CD4-positive, alpha-beta T cell treated with Interferon alpha-2 for 1 hour (primary cell): ENCODE measurements around the gene ZNF132.
"Not testable (repeated sequence)": the region's sequence is repeated elsewhere in the genome, so short reads cannot be mapped to it uniquely, and the experiment has no call there.

Source experiments
- DNase-seq, 2 donors: peaks; one replicate each; pipeline ENCODE4 v3.0.0-alpha.2; 2020 to 2022

ZNF132 gene

GRCh38 chr19:58439576-58440554 is at the start of gene ZNF132:
Gene ZNF132, minus strand, starts transcription at chr19:58440153. Its CDS starts 332 bp downstream, at chr19:58439821.
- DNase-seq = peak; percentile 99

DNA sequence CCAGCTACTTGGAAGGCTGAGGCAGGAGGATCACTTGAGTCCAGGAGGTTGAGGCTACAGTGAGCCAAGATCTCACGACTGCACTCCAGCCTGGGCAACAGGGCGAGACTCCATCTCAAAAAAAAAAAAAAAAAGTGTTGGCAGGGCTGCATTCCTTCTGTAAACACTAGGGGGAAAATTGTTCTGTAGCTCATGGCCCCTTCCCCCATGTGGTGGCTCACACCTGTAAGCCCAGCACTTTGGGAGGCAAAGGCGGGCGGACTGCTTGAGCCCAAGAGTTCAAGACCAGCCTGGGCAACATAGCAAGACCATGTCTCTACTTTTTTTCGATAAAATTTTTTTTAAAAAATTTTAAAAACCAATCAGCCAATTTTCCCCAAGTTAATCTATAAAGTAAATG is 44.4 kb upstream of the ZNF132 start:
- DNase-seq = not testable (repeated sequence)

GRCh38 chr19:58483776-58484175 is 43.8 kb upstream of the ZNF132 start:
- DNase-seq = no peak

- no peak for DNase-seq
Measured at GRCh38 chr19:58482372-58482771, 42.4 kb upstream of the ZNF132 start.

GRCh38 chr19:58480831-58481230 is 40.9 kb upstream of the ZNF132 start:
- DNase-seq = no peak

- no peak for DNase-seq
Measured at GRCh38 chr19:58480481-58480830, 40.5 kb upstream of the ZNF132 start.

GRCh38 chr19:58479736-58480480 is 40.0 kb upstream of the ZNF132 start:
- no peak for DNase-seq

DNA sequence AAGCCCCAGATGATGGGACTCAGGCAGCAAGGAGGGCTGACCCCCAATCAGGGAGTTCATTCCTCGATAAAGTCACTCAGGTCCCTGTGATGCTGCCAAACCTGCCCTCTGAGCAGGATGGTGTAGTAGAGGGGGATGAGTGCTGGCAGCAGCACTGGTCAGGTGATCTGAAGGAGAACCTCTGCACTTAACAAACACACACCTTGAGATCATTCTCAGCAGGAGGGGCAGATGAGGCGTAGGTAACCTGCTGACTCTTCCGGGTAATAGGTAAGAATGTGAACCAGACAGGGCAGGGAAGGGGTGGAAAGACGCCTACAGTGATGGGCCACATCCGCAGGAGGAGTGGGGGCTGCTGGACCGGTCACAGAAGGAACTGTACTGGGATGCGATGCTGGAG is 39.4 kb upstream of the ZNF132 start:
- DNase-seq = no peak

- DNase-seq = no peak
Measured at GRCh38 chr19:58477871-58478270, 37.9 kb upstream of the ZNF132 start.

DNA sequence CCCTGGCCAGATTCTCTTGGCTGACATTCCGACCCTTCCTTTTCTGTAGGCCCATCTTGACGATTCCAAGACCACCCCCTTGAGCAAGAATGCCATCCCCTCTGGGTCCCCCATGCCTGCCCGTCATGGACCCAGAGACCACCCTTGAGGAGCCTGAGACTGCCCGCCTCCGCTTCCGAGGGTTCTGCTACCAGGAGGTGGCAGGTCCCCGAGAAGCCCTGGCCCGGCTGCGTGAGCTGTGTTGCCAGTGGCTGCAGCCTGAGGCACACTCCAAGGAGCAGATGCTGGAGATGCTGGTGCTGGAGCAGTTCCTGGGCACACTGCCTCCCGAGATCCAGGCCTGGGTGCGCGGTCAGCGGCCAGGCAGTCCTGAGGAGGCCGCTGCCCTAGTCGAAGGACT is 37.2 kb upstream of the ZNF132 start:
- DNase-seq = no peak

- DNase-seq = no peak
Measured at GRCh38 chr19:58476498-58477015, 36.6 kb upstream of the ZNF132 start.

DNA sequence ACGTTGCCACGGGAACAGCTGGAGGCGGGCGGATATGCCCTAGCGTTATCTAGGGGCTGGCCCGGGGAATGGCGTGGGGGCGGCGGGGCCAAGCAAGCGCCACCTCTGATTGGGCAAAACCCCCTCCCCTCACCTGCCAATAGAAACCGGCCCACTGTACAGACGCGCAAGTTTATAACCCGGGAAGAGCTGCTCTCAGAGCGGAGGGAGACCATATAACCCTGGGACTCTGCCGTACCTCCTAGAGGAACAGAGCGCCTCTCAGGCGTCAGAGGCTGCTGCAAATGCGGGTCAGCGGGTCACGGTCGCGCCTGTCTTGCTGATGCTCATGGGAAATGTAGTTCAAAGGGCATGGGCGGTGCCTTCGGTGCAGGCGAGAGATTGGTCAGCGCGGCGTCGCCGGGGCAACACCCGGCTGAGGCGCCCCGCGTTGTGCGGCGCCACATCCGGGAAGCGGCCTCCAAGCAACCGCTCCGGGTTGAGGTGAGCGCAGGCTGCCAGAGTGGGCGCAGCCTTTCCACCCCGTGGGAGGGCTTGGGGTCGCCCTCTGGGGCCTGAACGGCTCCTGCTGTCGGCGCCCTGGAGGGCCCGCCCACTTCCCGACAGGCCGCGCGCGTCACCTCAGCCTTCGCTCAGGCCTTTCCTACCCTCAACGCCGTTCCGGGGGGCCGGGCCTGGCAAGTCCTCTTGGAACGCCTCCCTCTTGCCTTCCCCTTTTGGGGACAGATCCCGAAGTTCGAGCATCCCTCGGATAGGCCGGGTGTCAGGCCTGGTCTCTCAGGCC is 36.0 kb upstream of the ZNF132 start, which contains the start of gene ZNF446:
Gene ZNF446 (plus strand): TSS at position 639 of the 784 bp plus-strand sequence. CDS start 867 bp downstream, outside the sequence.
- peak; percentile 96 to 97 for DNase-seq

DNA sequence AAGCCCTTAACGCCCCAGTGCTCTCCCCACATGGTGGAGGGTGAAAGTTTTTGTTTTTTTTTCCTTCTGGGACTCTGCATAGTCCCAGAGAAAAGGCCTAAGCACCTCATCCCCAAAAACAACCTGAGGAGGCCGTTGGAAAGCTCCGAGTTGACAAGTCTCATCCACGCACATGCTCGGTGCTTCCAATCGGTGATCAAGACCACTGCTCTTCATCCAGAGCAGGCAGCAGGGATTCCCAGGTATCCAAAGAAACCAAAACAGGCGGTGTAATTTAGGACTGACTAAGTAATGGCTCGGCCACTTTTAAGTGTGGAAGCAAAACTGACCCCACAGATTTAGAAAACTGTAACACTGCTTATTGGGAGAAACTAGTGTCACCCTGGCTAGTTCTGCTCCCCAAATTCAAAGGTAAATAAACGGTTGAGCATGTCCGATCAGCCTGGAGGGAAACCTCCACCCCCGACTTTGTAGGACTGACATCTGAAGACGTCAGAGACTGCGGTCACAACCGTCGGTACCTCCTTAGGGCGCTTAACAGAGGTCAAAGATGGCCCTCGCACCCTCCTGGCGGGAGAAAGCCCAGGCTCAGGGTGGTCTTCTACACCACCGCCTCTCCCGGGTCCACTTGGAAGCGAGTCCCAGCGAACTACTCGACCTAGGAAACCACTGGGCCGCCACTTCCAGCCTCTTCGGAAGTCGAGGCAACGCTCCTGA is 35.2 kb upstream of the ZNF132 start:
- no peak for DNase-seq

DNA sequence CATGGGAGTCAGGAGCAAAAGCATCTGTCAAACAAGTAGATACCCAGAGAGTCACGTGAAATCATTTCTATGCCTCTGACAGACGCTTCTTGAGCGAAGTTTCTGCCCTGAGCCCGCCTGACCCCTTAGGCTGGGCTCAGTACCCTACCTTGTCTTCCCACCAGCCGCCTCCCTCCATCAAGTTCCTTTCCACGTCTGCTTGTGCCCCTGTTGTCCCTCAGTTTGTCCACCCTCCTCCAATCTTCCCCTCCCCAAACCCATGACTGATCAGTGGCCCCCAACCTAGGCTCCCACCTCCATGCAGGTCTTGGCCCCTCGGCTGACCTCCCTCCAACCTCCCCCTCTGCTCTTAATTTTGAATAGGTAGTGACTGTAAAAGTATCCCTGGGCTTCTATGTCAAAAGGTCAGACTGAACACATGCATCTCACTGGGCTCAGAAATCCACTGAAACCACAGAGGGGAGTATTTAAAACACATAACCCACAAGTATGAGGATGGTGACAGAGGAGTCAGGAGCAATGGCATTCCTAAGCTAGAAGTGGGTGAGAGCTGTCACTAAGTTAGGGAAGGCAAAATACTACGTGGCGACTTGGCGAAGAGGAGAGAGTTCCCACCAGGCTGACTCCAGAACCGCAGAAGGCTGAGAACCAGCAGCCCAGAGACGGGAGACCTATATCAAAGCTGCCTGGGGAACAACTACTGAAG is 34.5 kb upstream of the ZNF132 start:
- no peak for DNase-seq

DNA sequence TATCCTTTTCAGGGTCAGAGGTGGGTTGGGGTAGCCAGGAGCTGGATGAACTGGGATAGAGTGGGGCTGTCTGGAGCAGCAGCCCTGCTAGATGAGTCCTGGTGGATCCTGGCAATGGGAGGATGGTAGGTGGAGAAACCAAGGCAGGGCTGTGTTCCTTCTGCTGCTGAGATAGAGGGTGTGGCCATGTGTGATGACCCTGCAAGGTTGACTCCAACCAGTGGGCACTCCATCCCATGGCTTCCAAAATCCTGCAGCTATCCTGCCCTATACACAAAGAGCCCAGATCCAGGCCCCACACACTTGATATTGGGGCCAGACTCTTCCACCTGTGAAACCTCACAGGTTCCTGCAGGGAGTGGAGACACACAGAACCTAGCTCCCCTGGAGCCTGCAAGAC is 33.8 kb upstream of the ZNF132 start:
- DNase-seq = no peak

DNA sequence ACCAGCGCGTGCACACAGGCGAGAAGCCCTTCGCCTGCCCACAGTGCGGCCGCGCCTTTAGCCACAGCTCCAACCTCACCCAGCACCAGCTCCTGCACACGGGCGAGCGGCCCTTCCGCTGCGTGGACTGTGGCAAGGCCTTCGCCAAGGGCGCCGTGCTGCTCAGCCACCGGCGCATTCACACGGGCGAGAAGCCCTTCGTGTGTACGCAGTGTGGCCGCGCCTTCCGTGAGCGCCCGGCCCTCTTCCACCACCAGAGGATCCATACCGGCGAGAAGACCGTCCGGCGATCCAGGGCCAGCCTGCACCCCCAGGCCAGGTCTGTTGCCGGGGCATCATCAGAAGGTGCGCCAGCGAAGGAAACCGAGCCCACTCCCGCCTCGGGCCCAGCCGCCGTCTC is 31.8 kb upstream of the ZNF132 start:
- no peak for DNase-seq

GRCh38 chr19:58470837-58471543 is 31.0 kb upstream of the ZNF132 start:
- not testable (repeated sequence) for DNase-seq

GRCh38 chr19:58469241-58470013 is 29.5 kb upstream of the ZNF132 start:
- DNase-seq = no peak

GRCh38 chr19:58468216-58468839 is 28.4 kb upstream of the ZNF132 start:
- DNase-seq = no peak
